HepG2 (cell line): ENCODE measurements around the gene TAF6L. TPM values are rescaled to one million over a fixed set of nuclear protein-coding genes. Genes with fewer than 3 reads are reported as not detected.

ENCODE experiments used
- ARNT2 ChIP-seq: sonication (generic); formaldehyde crosslinking; IDR thresholded peaks from 2 replicates; pipeline ENCODE4 v1.8.0; 2022; ENCODE audit warnings: mild to moderate bottlenecking, low read depth, missing genetic modification reagents, moderate library complexity
- DNMT3B ChIP-seq: conservative IDR thresholded peaks from 2 replicates; pipeline ENCODE4 v1.6.1; 2016; ENCODE audit warnings: missing biosample characterization, control low read depth
- ELF3 ChIP-seq: IDR thresholded peaks from 2 replicates; pipeline ENCODE4 v1.6.1; 2016; ENCODE audit warnings: missing genetic modification reagents, missing compliant biosample characterization
- FOSL2 ChIP-seq: sonication (generic); formaldehyde crosslinking; IDR thresholded peaks from 2 replicates; pipeline ENCODE4 v1.4.0; 2020; ENCODE audit warnings: missing genetic modification reagents
- FOXO1 ChIP-seq: sonication (generic); formaldehyde crosslinking; IDR thresholded peaks from 2 replicates; pipeline ENCODE4 v1.4.0; 2020; ENCODE audit warnings: missing genetic modification reagents
- IKZF4 ChIP-seq: sonication (generic); formaldehyde crosslinking; IDR thresholded peaks from 2 replicates; pipeline ENCODE4 v1.5.1; 2020; ENCODE audit warnings: borderline replicate concordance, mild to moderate bottlenecking, low read depth, missing genetic modification reagents; ENCODE audit errors: not compliant biosample characterization
- KLF11 ChIP-seq: IDR thresholded peaks from 2 replicates; pipeline ENCODE4 v1.6.1; 2016; ENCODE audit warnings: missing compliant biosample characterization
- KMT2B ChIP-seq: IDR thresholded peaks from 2 replicates; pipeline ENCODE4 v1.6.1; 2016; ENCODE audit warnings: missing genetic modification reagents, missing compliant biosample characterization
- MIER3 ChIP-seq: IDR thresholded peaks from 2 replicates; pipeline ENCODE4 v1.6.1; 2016; ENCODE audit warnings: missing compliant biosample characterization, borderline replicate concordance
- RFX1 ChIP-seq: fragments of 450-650 bp; IDR thresholded peaks from 2 replicates; pipeline ENCODE4 v1.6.1; 2017
- SIX4 ChIP-seq: sonication (generic); formaldehyde crosslinking; IDR thresholded peaks from 2 replicates; pipeline ENCODE4 v1.4.0; 2020; ENCODE audit warnings: missing genetic modification reagents
- TRIM24 ChIP-seq: sonication (generic); formaldehyde crosslinking; IDR thresholded peaks from 2 replicates; pipeline ENCODE4 v1.8.0; 2022; ENCODE audit warnings: mild to moderate bottlenecking, missing genetic modification reagents
- ZKSCAN8 ChIP-seq: IDR thresholded peaks from 2 replicates; pipeline ENCODE4 v1.6.1; 2016; ENCODE audit warnings: borderline replicate concordance, missing genetic modification reagents, missing compliant biosample characterization
- ZNF124 ChIP-seq: sonication (generic); formaldehyde crosslinking; IDR thresholded peaks from 2 replicates; pipeline ENCODE4 v1.4.0; 2020; ENCODE audit warnings: missing genetic modification reagents
- ZNF350 ChIP-seq: sonication (generic); formaldehyde crosslinking; IDR thresholded peaks from 2 replicates; pipeline ENCODE4 v1.4.0; 2020; ENCODE audit warnings: mild to moderate bottlenecking, low read depth, missing genetic modification reagents, borderline replicate concordance
- ZNF451 ChIP-seq: sonication (generic); formaldehyde crosslinking; IDR thresholded peaks from 2 replicates; pipeline ENCODE4 v1.5.0; 2020; ENCODE audit warnings: mild to moderate bottlenecking, missing genetic modification reagents
- ZNF484 ChIP-seq: sonication (generic); formaldehyde crosslinking; IDR thresholded peaks from 2 replicates; pipeline ENCODE4 v1.5.1; 2020; ENCODE audit warnings: mild to moderate bottlenecking, low read depth, missing genetic modification reagents, borderline replicate concordance
- ZNF552 ChIP-seq: sonication (generic); formaldehyde crosslinking; IDR thresholded peaks from 2 replicates; pipeline ENCODE4 v1.9.0; 2022; ENCODE audit warnings: missing genetic modification reagents, mild to moderate bottlenecking, borderline replicate concordance
- ZNF724P ChIP-seq: sonication (generic); formaldehyde crosslinking; IDR thresholded peaks from 2 replicates; pipeline ENCODE4 v1.8.0; 2022; ENCODE audit warnings: missing genetic modification reagents, borderline replicate concordance
- polyA plus RNA-seq, 8 experiments: library from polyadenylated mRNA; depleted of rRNA in 3 of 8; stranded (reverse) in 7 of 8; unstranded in 1 of 8; fragments of >200 nt; fragmentation: Illumina TruSeq in 4 of 8; extraction: Trizol in 4 of 8; gene quantifications; 2 replicates each; pipeline versions ENCODE4 v1.2.1 to v1.2.3, GENCODE V29; 2011 to 2016; ENCODE audit warnings: low read depth in 4 of 8, missing spikeins in 1 of 8, mixed read lengths in 1 of 8; ENCODE audit not compliant: insufficient read depth in 1 of 8
- total RNA-seq, 5 experiments: library from RNA; depleted of rRNA; stranded (reverse); fragments of >200 nt; fragmentation: Illumina TruSeq; extraction: Trizol; gene quantifications; 2 replicates each; pipeline ENCODE4 v1.2.3, GENCODE V29; 2016; ENCODE audit warnings: low read depth in 1 of 5
- TF ChIP-seq, protein P1 (sequence below): IDR thresholded peaks from 2 replicates; pipeline ENCODE4 v1.6.1; 2016; ENCODE audit warnings: low read depth, control low read depth
- TF ChIP-seq, protein P2 (sequence below): sonication (generic); formaldehyde crosslinking; IDR thresholded peaks from 2 replicates; pipeline ENCODE4 v1.5.1; 2020; ENCODE audit warnings: mild to moderate bottlenecking, missing genetic modification reagents, borderline replicate concordance
- TF ChIP-seq, protein P3 (sequence below): IDR thresholded peaks from 2 replicates; pipeline ENCODE4 v1.6.1; 2018; ENCODE audit warnings: missing genetic modification reagents
- TF ChIP-seq, protein P4 (sequence below): IDR thresholded peaks from 2 replicates; pipeline ENCODE4 v1.6.1; 2016; ENCODE audit warnings: missing compliant biosample characterization, missing genetic modification reagents, borderline replicate concordance

Gene TAF6L
- total and polyA plus RNA-seq, 2 of the 13 experiments (the other 11 are each of a cell fraction or from before 2014, with no cell fraction given) = 12.6 to 19.4 TPM

DNA sequence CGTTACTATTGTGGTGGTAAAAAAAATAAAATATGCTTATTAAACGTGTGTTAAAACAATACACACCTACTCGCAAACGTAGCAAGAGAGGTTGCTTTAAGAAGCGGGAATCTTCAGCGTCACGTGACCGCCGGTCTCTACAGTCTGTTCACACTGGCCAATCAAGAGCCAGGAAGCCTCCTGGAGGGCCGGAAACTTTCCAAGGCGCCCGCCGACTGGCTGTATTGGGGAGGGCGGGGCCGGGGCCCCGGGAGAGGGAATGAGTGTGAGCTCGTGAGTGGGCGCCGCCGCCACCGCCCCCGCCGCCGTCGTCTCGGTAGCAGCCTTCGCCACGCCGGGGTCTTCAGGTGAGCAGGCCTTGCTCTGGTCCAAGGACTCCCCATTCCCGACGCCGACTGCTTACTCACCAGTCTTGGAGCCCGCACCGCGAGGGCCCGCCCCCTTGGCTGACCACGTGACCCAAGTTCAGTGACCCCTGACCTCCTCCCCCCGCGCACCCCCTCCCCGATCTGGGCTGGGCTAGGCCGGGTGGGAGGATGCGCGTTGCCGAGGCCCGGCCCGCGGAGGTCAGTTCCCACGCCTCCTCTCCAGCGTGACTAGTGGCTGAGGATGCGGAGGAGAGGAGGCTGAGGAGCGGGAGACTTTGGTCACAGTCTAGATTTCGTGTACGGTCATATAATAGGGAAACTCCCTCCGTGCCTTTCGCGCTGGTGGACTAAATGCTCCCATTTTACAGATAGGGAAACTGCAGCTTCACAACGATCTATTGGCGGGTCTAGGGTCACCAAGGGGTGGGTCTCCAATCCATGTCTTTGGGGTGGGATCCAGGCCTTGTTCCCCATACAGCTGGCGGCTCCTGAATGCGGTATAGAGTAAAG lies at the start of gene TAF6L (continued):
- 0 out of 2 replicates have a peak, but pooled peaks have one; percentile 60 for TF ChIP-seq KLF11 (CRISPR knock-in tag)
- no peak for TF ChIP-seq DNMT3B (CRISPR knock-in tag)
- TF ChIP-seq KMT2B (CRISPR knock-in tag) = peak; percentile 65; the same call in 1 of the 2 replicates
- TF ChIP-seq, protein P1, sequence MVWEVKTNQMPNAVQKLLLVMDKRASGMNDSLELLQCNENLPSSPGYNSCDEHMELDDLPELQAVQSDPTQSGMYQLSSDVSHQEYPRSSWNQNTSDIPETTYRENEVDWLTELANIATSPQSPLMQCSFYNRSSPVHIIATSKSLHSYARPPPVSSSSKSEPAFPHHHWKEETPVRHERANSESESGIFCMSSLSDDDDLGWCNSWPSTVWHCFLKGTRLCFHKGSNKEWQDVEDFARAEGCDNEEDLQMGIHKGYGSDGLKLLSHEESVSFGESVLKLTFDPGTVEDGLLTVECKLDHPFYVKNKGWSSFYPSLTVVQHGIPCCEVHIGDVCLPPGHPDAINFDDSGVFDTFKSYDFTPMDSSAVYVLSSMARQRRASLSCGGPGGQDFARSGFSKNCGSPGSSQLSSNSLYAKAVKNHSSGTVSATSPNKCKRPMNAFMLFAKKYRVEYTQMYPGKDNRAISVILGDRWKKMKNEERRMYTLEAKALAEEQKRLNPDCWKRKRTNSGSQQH = no peak
- TF ChIP-seq ZNF724P (CRISPR knock-in tag) = no peak
- TF ChIP-seq ZNF484 = no peak
- peak; percentile 56; the same call in 1 of the 2 replicates for TF ChIP-seq ZNF552 (CRISPR knock-in tag)
- TF ChIP-seq, protein P2, sequence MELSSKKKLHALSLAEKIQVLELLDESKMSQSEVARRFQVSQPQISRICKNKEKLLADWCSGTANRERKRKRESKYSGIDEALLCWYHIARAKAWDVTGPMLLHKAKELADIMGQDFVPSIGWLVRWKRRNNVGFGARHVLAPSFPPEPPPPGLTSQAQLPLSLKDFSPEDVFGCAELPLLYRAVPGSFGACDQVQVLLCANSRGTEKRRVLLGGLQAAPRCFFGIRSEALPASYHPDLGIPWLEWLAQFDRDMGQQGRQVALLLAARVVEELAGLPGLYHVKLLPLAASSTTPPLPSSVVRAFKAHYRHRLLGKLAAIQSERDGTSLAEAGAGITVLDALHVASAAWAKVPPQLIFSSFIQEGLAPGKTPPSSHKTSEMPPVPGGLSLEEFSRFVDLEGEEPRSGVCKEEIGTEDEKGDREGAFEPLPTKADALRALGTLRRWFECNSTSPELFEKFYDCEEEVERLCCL = no peak
- TF ChIP-seq ZNF124 (CRISPR knock-in tag) = no peak
- TF ChIP-seq RFX1 = no peak
- TF ChIP-seq FOSL2 (CRISPR knock-in tag) = peak; percentile 22; the same call in 1 of the 2 replicates
- TF ChIP-seq TRIM24 (CRISPR knock-in tag) = no peak
- no peak for TF ChIP-seq ZNF451 (CRISPR knock-in tag)
- TF ChIP-seq ZKSCAN8 = no peak
- no peak for TF ChIP-seq IKZF4 (CRISPR knock-in tag)
- no peak for TF ChIP-seq FOXO1 (CRISPR knock-in tag)
- TF ChIP-seq, protein P3, sequence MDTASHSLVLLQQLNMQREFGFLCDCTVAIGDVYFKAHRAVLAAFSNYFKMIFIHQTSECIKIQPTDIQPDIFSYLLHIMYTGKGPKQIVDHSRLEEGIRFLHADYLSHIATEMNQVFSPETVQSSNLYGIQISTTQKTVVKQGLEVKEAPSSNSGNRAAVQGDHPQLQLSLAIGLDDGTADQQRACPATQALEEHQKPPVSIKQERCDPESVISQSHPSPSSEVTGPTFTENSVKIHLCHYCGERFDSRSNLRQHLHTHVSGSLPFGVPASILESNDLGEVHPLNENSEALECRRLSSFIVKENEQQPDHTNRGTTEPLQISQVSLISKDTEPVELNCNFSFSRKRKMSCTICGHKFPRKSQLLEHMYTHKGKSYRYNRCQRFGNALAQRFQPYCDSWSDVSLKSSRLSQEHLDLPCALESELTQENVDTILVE (CRISPR knock-in tag) = peak; percentile 69; the same call in 1 of the 2 replicates
- 0 out of 2 replicates have a peak, but pooled peaks have one; percentile 58 for TF ChIP-seq ARNT2 (CRISPR knock-in tag)
- TF ChIP-seq SIX4 (CRISPR knock-in tag) = no peak; the same call in 1 of the 2 replicates
- TF ChIP-seq ELF3 (CRISPR knock-in tag) = no peak
- peak; percentile 47; the same call in 1 of the 2 replicates for TF ChIP-seq MIER3 (CRISPR knock-in tag)
- TF ChIP-seq, protein P4, sequence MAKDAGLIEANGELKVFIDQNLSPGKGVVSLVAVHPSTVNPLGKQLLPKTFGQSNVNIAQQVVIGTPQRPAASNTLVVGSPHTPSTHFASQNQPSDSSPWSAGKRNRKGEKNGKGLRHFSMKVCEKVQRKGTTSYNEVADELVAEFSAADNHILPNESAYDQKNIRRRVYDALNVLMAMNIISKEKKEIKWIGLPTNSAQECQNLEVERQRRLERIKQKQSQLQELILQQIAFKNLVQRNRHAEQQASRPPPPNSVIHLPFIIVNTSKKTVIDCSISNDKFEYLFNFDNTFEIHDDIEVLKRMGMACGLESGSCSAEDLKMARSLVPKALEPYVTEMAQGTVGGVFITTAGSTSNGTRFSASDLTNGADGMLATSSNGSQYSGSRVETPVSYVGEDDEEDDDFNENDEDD (CRISPR knock-in tag) = peak; percentile 60
- TF ChIP-seq ZNF350 (CRISPR knock-in tag) = peak; percentile 68; the same call in 1 of the 2 replicates
